Ecto neural progenitor cell (in vitro differentiated cells): Measurements from ENCODE around the gene RPL36AL.
"Not testable (repeated sequence)": the region's sequence is repeated elsewhere in the genome, so short reads cannot be mapped to it uniquely, and the experiment has no call there.

Experiments
- DNase-seq: peaks from one replicate; pipeline ENCODE4 v3.0.0-alpha.2; 2018; ENCODE audit warnings: low spot score

Gene RPL36AL

GRCh38 chr14:49619273-49619672 lies 1.2 kb downstream of the RPL36AL start:
- DNase-seq, result not testable (repeated sequence)

- no peak for DNase-seq
Observed at GRCh38 chr14:49617852-49618519, 2.4 kb downstream of the RPL36AL start.

- no peak for DNase-seq
Observed at GRCh38 chr14:49615776-49616175, 4.7 kb downstream of the RPL36AL start.

GRCh38 chr14:49614196-49614595 lies 6.2 kb downstream of the RPL36AL start:
- DNase-seq, result no peak

GRCh38 chr14:49612671-49613070 lies 7.8 kb downstream of the RPL36AL start:
- no peak for DNase-seq

- DNase-seq, result no peak
Observed at GRCh38 chr14:49612251-49612650, 8.2 kb downstream of the RPL36AL start.

- no peak for DNase-seq
Observed at GRCh38 chr14:49607583-49607982, 12.8 kb downstream of the RPL36AL start.

GRCh38 chr14:49598485-49599300 lies 21.7 kb downstream of the RPL36AL start, which contains the start of gene LRR1:
LRR1 (plus strand) TSS chr14:49598940; CDS start chr14:49599021, 81 bp downstream.
- DNase-seq, result peak; percentile 93

GRCh38 chr14:49598189-49598484 lies 22.3 kb downstream of the RPL36AL start:
- DNase-seq, result peak; percentile 54

GRCh38 chr14:49594347-49595091 lies 25.9 kb downstream of the RPL36AL start:
- DNase-seq, result no peak

GRCh38 chr14:49593016-49593415 lies 27.4 kb downstream of the RPL36AL start:
- no peak for DNase-seq

- no peak for DNase-seq
Observed at GRCh38 chr14:49589387-49589786, 31.0 kb downstream of the RPL36AL start.

GRCh38 chr14:49586673-49587460 lies 33.6 kb downstream of the RPL36AL start:
- DNase-seq, result peak; percentile 50

GRCh38 chr14:49585803-49586672 lies 34.4 kb downstream of the RPL36AL start, which contains the start of gene RPS29:
RPS29 (minus strand) TSS chr14:49586380; CDS start chr14:49586346, 34 bp downstream.
- DNase-seq, result peak; percentile 99

GRCh38 chr14:49584981-49585640 lies 35.3 kb downstream of the RPL36AL start:
- not testable (repeated sequence) for DNase-seq

- DNase-seq, result no peak
Observed at GRCh38 chr14:49584058-49584457, 36.4 kb downstream of the RPL36AL start.

- DNase-seq, result no peak
Observed at GRCh38 chr14:49583629-49584028, 36.8 kb downstream of the RPL36AL start.

- DNase-seq, result no peak
Observed at GRCh38 chr14:49582113-49582977, 38.1 kb downstream of the RPL36AL start.
